OCI-LY1 (cell line): ENCODE results near the gene PRKCB.

ENCODE experiments used
- CTCF ChIP-seq: fragments of 200-600 bp; sonication (generic), shearing (Covaris generic); IDR thresholded peaks from 2 replicates; pipeline ENCODE4 v1.5.1; 2017; ENCODE audit warnings: mild to moderate bottlenecking, antibody characterized with exemption, low read length, moderate library complexity, mixed read lengths
- EZH2 ChIP-seq: fragments of 200-600 bp; sonication (generic), shearing (Covaris generic); IDR thresholded peaks from 2 replicates; pipeline ENCODE4 v1.8.0; 2017; ENCODE audit warnings: borderline replicate concordance, mixed run types, mild to moderate bottlenecking, antibody characterized with exemption, low read length, moderate library complexity, mixed read lengths

- TF ChIP-seq CTCF (no peak), EZH2 (no peak)
These were observed 397.2 kb downstream of the PRKCB start for GRCh38 chr16:24232936-24233335.
